K562 (cell line): Measurements from ENCODE around the gene GHRH.

ENCODE experiments used
- BDP1 ChIP-seq: IDR thresholded peaks from 3 replicates; pipeline ENCODE4 v1.6.1; 2011; ENCODE audit not compliant: insufficient read length, insufficient read depth
- MAZ ChIP-seq, 2 experiments: fragments of 450-650 bp in 1 of 2; sonication (generic) in 1 of 2; formaldehyde crosslinking; IDR thresholded peaks in 1 of 2; conservative IDR thresholded peaks in 1 of 2; 2 replicates each; pipeline versions ENCODE4 v1.4.0 to v1.5.0; 2020; ENCODE audit warnings: mild to moderate bottlenecking in 1 of 2, missing genetic modification reagents in 1 of 2
- NFIC ChIP-seq: fragments of 450-650 bp; IDR thresholded peaks from 2 replicates; pipeline ENCODE4 v1.6.1; 2017; ENCODE audit warnings: mild to moderate bottlenecking, inconsistent platforms
- SIN3B ChIP-seq: fragments of 450-650 bp; IDR thresholded peaks from 2 replicates; pipeline ENCODE4 v1.6.1; 2017; ENCODE audit warnings: low read depth, mild to moderate bottlenecking, moderate library complexity
- SMC3 ChIP-seq: conservative IDR thresholded peaks from 2 replicates; pipeline ENCODE4 v1.6.1; 2011; ENCODE audit warnings: low read depth, low read length, improper control_type of control experiment; ENCODE audit not compliant: insufficient read depth
- TF ChIP-seq, protein P1 (sequence below): fragments of 200-600 bp; sonication (generic); IDR thresholded peaks from one replicate; pipeline ENCODE4 v1.6.1; 2012; ENCODE audit warnings: mild to moderate bottlenecking, low read depth, low read length, inconsistent platforms

DNA sequence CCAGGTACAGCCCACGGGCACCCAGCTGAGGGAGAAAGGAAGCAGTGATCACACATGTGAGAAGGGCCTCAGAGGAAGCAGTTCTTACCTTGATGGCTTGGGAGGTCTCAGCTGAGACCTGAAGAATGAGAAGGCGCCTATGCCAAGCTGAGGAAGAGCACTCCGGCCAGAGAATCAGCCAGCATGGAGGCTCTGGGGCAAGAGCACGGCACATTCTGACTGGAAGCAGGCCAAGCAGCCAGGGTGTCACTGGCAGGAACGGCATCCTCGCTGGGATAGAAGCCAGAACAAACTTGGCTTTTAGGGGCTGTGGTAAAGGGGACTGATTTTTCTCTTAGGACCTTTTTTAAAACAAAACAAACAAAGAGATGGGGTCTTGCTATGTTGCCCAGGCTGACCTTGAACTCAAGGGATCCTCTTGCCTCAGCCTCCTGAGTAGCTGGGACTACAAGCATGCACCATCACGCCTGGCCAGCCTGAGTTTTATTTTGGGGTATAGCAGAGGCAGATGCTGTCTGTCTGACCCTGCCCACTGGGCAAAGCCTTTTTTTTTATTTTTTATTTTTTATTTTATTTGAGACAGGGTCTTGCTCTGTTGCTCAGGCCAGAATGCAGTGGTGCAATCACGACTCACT, 17.6 kb downstream of the GHRH start:
- TF ChIP-seq NFIC (no peak), MAZ (CRISPR knock-in tag; conservative IDR thresholded peaks at IDR 0.05 in 1 of 2, IDR thresholded peaks at IDR 0.05 in 1 of 2) (no peak), BDP1 (no peak), SMC3 (no peak), SIN3B (no peak)
- TF ChIP-seq, protein P1, sequence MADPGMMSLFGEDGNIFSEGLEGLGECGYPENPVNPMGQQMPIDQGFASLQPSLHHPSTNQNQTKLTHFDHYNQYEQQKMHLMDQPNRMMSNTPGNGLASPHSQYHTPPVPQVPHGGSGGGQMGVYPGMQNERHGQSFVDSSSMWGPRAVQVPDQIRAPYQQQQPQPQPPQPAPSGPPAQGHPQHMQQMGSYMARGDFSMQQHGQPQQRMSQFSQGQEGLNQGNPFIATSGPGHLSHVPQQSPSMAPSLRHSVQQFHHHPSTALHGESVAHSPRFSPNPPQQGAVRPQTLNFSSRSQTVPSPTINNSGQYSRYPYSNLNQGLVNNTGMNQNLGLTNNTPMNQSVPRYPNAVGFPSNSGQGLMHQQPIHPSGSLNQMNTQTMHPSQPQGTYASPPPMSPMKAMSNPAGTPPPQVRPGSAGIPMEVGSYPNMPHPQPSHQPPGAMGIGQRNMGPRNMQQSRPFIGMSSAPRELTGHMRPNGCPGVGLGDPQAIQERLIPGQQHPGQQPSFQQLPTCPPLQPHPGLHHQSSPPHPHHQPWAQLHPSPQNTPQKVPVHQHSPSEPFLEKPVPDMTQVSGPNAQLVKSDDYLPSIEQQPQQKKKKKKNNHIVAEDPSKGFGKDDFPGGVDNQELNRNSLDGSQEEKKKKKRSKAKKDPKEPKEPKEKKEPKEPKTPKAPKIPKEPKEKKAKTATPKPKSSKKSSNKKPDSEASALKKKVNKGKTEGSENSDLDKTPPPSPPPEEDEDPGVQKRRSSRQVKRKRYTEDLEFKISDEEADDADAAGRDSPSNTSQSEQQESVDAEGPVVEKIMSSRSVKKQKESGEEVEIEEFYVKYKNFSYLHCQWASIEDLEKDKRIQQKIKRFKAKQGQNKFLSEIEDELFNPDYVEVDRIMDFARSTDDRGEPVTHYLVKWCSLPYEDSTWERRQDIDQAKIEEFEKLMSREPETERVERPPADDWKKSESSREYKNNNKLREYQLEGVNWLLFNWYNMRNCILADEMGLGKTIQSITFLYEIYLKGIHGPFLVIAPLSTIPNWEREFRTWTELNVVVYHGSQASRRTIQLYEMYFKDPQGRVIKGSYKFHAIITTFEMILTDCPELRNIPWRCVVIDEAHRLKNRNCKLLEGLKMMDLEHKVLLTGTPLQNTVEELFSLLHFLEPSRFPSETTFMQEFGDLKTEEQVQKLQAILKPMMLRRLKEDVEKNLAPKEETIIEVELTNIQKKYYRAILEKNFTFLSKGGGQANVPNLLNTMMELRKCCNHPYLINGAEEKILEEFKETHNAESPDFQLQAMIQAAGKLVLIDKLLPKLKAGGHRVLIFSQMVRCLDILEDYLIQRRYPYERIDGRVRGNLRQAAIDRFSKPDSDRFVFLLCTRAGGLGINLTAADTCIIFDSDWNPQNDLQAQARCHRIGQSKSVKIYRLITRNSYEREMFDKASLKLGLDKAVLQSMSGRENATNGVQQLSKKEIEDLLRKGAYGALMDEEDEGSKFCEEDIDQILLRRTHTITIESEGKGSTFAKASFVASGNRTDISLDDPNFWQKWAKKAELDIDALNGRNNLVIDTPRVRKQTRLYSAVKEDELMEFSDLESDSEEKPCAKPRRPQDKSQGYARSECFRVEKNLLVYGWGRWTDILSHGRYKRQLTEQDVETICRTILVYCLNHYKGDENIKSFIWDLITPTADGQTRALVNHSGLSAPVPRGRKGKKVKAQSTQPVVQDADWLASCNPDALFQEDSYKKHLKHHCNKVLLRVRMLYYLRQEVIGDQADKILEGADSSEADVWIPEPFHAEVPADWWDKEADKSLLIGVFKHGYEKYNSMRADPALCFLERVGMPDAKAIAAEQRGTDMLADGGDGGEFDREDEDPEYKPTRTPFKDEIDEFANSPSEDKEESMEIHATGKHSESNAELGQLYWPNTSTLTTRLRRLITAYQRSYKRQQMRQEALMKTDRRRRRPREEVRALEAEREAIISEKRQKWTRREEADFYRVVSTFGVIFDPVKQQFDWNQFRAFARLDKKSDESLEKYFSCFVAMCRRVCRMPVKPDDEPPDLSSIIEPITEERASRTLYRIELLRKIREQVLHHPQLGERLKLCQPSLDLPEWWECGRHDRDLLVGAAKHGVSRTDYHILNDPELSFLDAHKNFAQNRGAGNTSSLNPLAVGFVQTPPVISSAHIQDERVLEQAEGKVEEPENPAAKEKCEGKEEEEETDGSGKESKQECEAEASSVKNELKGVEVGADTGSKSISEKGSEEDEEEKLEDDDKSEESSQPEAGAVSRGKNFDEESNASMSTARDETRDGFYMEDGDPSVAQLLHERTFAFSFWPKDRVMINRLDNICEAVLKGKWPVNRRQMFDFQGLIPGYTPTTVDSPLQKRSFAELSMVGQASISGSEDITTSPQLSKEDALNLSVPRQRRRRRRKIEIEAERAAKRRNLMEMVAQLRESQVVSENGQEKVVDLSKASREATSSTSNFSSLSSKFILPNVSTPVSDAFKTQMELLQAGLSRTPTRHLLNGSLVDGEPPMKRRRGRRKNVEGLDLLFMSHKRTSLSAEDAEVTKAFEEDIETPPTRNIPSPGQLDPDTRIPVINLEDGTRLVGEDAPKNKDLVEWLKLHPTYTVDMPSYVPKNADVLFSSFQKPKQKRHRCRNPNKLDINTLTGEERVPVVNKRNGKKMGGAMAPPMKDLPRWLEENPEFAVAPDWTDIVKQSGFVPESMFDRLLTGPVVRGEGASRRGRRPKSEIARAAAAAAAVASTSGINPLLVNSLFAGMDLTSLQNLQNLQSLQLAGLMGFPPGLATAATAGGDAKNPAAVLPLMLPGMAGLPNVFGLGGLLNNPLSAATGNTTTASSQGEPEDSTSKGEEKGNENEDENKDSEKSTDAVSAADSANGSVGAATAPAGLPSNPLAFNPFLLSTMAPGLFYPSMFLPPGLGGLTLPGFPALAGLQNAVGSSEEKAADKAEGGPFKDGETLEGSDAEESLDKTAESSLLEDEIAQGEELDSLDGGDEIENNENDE: no peak
